H1 (cell line): ENCODE data around the gene IRF5. TPM values are rescaled to one million over a fixed set of nuclear protein-coding genes. Genes with fewer than 3 reads are reported as not detected.

ENCODE experiments used
- CHD1 ChIP-seq: IDR thresholded peaks from 2 replicates; pipeline ENCODE4 v1.6.1; 2012; ENCODE audit warnings: low read depth, low read length, improper control_type of control experiment
- CHD2 ChIP-seq: IDR thresholded peaks from 2 replicates; pipeline ENCODE4 v1.6.1; 2012; ENCODE audit warnings: low read length, improper control_type of control experiment
- CHD7 ChIP-seq: fragments of 300-600 bp; sonication (generic); IDR thresholded peaks from 2 replicates; pipeline ENCODE4 v1.7.1; 2012; ENCODE audit warnings: low read length, moderate library complexity, mild to moderate bottlenecking, inconsistent platforms; ENCODE audit not compliant: insufficient replicate concordance
- HDAC6 ChIP-seq: IDR thresholded peaks from one replicate; pipeline ENCODE4 v1.7.1; 2012; ENCODE audit warnings: low read depth, mild to moderate bottlenecking, inconsistent platforms, low read length, moderate library complexity
- POLR2A ChIP-seq, 2 experiments: IDR thresholded peaks; 1 replicate in 1 of 2; 2 replicates in 1 of 2; pipeline ENCODE4 v1.6.1; 2011; ENCODE audit warnings: low read depth in 2 of 2, low read length in 2 of 2, mild to moderate bottlenecking in 2 of 2; ENCODE audit errors: control extremely low read depth in 1 of 2
- POU5F1 ChIP-seq: IDR thresholded peaks from 2 replicates; pipeline ENCODE4 v1.6.1; 2011; ENCODE audit warnings: low read depth, mild to moderate bottlenecking, low read length, moderate library complexity
- SIRT6 ChIP-seq: IDR thresholded peaks from one replicate; pipeline ENCODE4 v1.7.1; 2012; ENCODE audit warnings: low read length, inconsistent platforms
- polyA plus RNA-seq, 7 experiments: library from polyadenylated mRNA; depleted of rRNA in 3 of 7; stranded (reverse) in 5 of 7; unstranded in 2 of 7; fragments of >200 nt in 5 of 7; fragments of 200-250 nt in 2 of 7; gene quantifications; 1 replicate in 5 of 7; 2 replicates in 1 of 7; 4 replicates in 1 of 7; pipeline versions ENCODE4 v1.2.1 to v1.2.3, GENCODE V29; 2011 to 2013; ENCODE audit warnings: missing spikeins in 2 of 7, mixed read lengths in 2 of 7
- total RNA-seq: library from RNA; stranded (reverse); fragmentation: NEBNext Ultra II Directional; extraction: Animal tissue kit (Norgen Biotek cat#: 25700); gene quantifications from 2 replicates; pipeline ENCODE4 v1.2.1, GENCODE V29; 2021

The IRF5 gene
- total and polyA plus RNA-seq, 2 of the 8 experiments (the other 6 are each of a cell fraction or from before 2014, with no cell fraction given) = 0.28 to 1.1 TPM

DNA sequence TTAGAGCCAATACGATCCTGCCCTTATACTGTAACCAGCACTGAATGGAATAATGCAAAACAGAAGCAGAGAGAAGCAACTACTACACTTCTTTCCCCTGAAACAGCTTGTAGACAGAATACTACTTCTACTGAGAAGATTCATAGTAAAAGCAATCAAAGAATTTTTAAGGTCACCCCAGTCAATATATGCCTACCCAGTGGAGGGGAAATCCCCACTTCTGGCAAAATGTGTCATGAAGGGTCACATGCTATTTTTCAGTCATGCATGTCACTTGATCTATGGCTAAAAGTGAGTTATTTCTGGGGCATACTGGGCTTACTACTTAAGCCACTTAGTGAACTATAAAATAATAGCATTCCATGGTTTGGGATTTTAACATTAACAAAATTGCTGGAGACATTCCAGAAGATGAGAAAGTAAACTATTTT is 25.6 kb downstream of the IRF5 start (continued):
- TF ChIP-seq CHD7 (no peak), HDAC6 (no peak), POLR2A (IDR thresholded peaks at IDR 0.05; ENCODE audit: control extremely low read depth in 1 of 2, low read depth in 2 of 2, low read length in 2 of 2) (no peak), POU5F1 (no peak), CHD2 (no peak), SIRT6 (no peak), CHD1 (no peak)
